Thymus (tissue), 2 donors: ENCODE results near the gene CPA5. TPM values are rescaled to one million over a fixed set of nuclear protein-coding genes. Genes with fewer than 3 reads are reported as not detected.

ENCODE experiments used
- polyA plus RNA-seq: library from polyadenylated mRNA; stranded (reverse); fragments of 200-250 nt; gene quantifications from one replicate; pipeline ENCODE4 v1.2.3, GENCODE V29; 2013
- total RNA-seq: library from RNA; stranded (reverse); fragments of 120-200 nt; gene quantifications from one replicate; pipeline ENCODE4 v1.2.4, GENCODE V29; 2013
- donor health status: healthy.

CPA5 gene
- total and polyA plus RNA-seq, 2 donors, result 6.7 to 17.2 TPM

Other genes with a start within 250 kb of the CPA5 start
- gene TMEM209, start 139.4 kb upstream of the CPA5 start, total RNA-seq, result 13.4 TPM
- 15.5 TPM for gene TMEM209, start 139.4 kb upstream of the CPA5 start, polyA plus RNA-seq
- gene SSMEM1, start 137.0 kb upstream of the CPA5 start, total RNA-seq, result not detected
- gene SSMEM1, start 137.0 kb upstream of the CPA5 start, polyA plus RNA-seq, result 0.02 TPM
- 0.14 TPM for gene CPA2, start 78.0 kb upstream of the CPA5 start, total RNA-seq
- gene CPA2, start 78.0 kb upstream of the CPA5 start, polyA plus RNA-seq, result 0.71 TPM
- 0.99 TPM for gene CPA4, start 51.7 kb upstream of the CPA5 start, total RNA-seq
- 0.96 TPM for gene CPA4, start 51.7 kb upstream of the CPA5 start, polyA plus RNA-seq
- 0.14 TPM for gene CPA1, start 35.7 kb downstream of the CPA5 start, total RNA-seq
- 0.21 TPM for gene CPA1, start 35.7 kb downstream of the CPA5 start, polyA plus RNA-seq
- 15.7 TPM for gene CEP41, start 96.2 kb downstream of the CPA5 start, total RNA-seq
- gene CEP41, start 96.2 kb downstream of the CPA5 start, polyA plus RNA-seq, result 11.2 TPM
- gene MEST, start 147.3 kb downstream of the CPA5 start, total RNA-seq, result 58.8 TPM
- 15.8 TPM for gene MEST, start 147.3 kb downstream of the CPA5 start, polyA plus RNA-seq